ENCODE results near the gene DECR2. TPM values are rescaled to one million over a fixed set of nuclear protein-coding genes. Genes with fewer than 3 reads are reported as not detected.

Gene DECR2
- total and polyA plus RNA-seq, 2 of the 13 experiments (the other 11 are each of a cell fraction or from before 2014, with no cell fraction given), result 36.3 to 44.6 TPM

- TF ChIP-seq ZNF142 (CRISPR knock-in tag; IDR thresholded peaks at IDR 0.05) (no peak), GATAD2A (CRISPR knock-in tag; IDR thresholded peaks at IDR 0.05) (peak; percentile 71), ZNF710 (CRISPR knock-in tag; IDR thresholded peaks at IDR 0.05; ENCODE audit: borderline replicate concordance) (peak; percentile 34; the same call in 1 of the 2 replicates), ZNF576 (CRISPR knock-in tag; IDR thresholded peaks at IDR 0.05) (no peak), AKAP8 (CRISPR knock-in tag; IDR thresholded peaks at IDR 0.05) (no peak; the same call in 1 of the 2 replicates), NRL (CRISPR knock-in tag; IDR thresholded peaks at IDR 0.05; ENCODE audit: borderline replicate concordance) (no peak; the same call in none of the 2 replicates), ATF5 (CRISPR knock-in tag; IDR thresholded peaks at IDR 0.05; ENCODE audit: low read depth) (peak; percentile 70; the same call in 1 of the 2 replicates), STAT5B (CRISPR knock-in tag; IDR thresholded peaks at IDR 0.05) (peak; percentile 55; the same call in 1 of the 2 replicates), MTERF4 (CRISPR knock-in tag; IDR thresholded peaks at IDR 0.05) (peak; percentile 61; the same call in 1 of the 2 replicates), ZNF367 (CRISPR knock-in tag; IDR thresholded peaks at IDR 0.05; ENCODE audit: borderline replicate concordance) (no peak), THAP7 (CRISPR knock-in tag; IDR thresholded peaks at IDR 0.05) (no peak), SKI (IDR thresholded peaks at IDR 0.05; ENCODE audit: partially characterized antibody) (peak; percentile 75), SMAD1 (CRISPR knock-in tag; IDR thresholded peaks at IDR 0.05; ENCODE audit: borderline replicate concordance, low read depth) (no peak), ZNF143 (CRISPR knock-in tag; IDR thresholded peaks at IDR 0.05) (peak; percentile 12; the same call in 1 of the 2 replicates)
- TF ChIP-seq, protein P1, sequence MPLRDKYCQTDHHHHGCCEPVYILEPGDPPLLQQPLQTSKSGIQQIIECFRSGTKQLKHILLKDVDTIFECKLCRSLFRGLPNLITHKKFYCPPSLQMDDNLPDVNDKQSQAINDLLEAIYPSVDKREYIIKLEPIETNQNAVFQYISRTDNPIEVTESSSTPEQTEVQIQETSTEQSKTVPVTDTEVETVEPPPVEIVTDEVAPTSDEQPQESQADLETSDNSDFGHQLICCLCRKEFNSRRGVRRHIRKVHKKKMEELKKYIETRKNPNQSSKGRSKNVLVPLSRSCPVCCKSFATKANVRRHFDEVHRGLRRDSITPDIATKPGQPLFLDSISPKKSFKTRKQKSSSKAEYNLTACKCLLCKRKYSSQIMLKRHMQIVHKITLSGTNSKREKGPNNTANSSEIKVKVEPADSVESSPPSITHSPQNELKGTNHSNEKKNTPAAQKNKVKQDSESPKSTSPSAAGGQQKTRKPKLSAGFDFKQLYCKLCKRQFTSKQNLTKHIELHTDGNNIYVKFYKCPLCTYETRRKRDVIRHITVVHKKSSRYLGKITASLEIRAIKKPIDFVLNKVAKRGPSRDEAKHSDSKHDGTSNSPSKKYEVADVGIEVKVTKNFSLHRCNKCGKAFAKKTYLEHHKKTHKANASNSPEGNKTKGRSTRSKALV (CRISPR knock-in tag; IDR thresholded peaks at IDR 0.05), result peak; percentile 92
Observed at GRCh38 chr16:361872-362701, 39.6 kb upstream of the DECR2 start (continued).

All from HepG2 (cell line).